Hippocampal formation (tissue), 2 donors: ENCODE data around the gene SLC22A7.
"Not testable (repeated sequence)": the region's sequence is repeated elsewhere in the genome, so short reads cannot be mapped to it uniquely, and the experiment has no call there.

Experiments
- DNase-seq, 2 donors: peaks; one replicate each; lab custom pipeline; 2025; lab: John Stamatoyannopoulos, UW

Gene SLC22A7

GRCh38 chr6:43301081-43301870 lies 3.2 kb downstream of the SLC22A7 start:
- DNase-seq: no peak

GRCh38 chr6:43302126-43302525 lies 4.1 kb downstream of the SLC22A7 start:
- DNase-seq: no peak

GRCh38 chr6:43303006-43303405 lies 4.9 kb downstream of the SLC22A7 start:
- not testable (repeated sequence) for DNase-seq

- no peak for DNase-seq
Observed at GRCh38 chr6:43303751-43304331, 5.8 kb downstream of the SLC22A7 start.

GRCh38 chr6:43304361-43304760 lies 6.3 kb downstream of the SLC22A7 start:
- no peak for DNase-seq

GRCh38 chr6:43304882-43305281 lies 6.8 kb downstream of the SLC22A7 start:
- DNase-seq: no peak

- no peak for DNase-seq
Observed at GRCh38 chr6:43306086-43306485, 8.0 kb downstream of the SLC22A7 start.

GRCh38 chr6:43307451-43308100 lies 9.5 kb downstream of the SLC22A7 start:
- no peak for DNase-seq

GRCh38 chr6:43308101-43308989 lies 10.3 kb downstream of the SLC22A7 start, which contains the start of gene CRIP3:
Gene CRIP3, minus strand, starts transcription at chr6:43308826. Its CDS starts 34 bp downstream, at chr6:43308792.
- no peak for DNase-seq

- no peak for DNase-seq
Observed at GRCh38 chr6:43308990-43309477, 11.0 kb downstream of the SLC22A7 start.

- no peak for DNase-seq
Observed at GRCh38 chr6:43310134-43310533, 12.1 kb downstream of the SLC22A7 start.

GRCh38 chr6:43310624-43311023 lies 12.6 kb downstream of the SLC22A7 start:
- no peak for DNase-seq

GRCh38 chr6:43311666-43312065 lies 13.6 kb downstream of the SLC22A7 start:
- no peak for DNase-seq

- DNase-seq: no peak
Observed at GRCh38 chr6:43313813-43314212, 15.8 kb downstream of the SLC22A7 start.

- DNase-seq: no peak
Observed at GRCh38 chr6:43318011-43318410, 20.0 kb downstream of the SLC22A7 start.

GRCh38 chr6:43325876-43326275 lies 27.8 kb downstream of the SLC22A7 start:
- DNase-seq: no peak

GRCh38 chr6:43328528-43328927 lies 30.5 kb downstream of the SLC22A7 start:
- DNase-seq: no peak

- DNase-seq: no peak
Observed at GRCh38 chr6:43331470-43331869, 33.4 kb downstream of the SLC22A7 start.

GRCh38 chr6:43331891-43332290 lies 33.8 kb downstream of the SLC22A7 start:
- DNase-seq: no peak

- no peak for DNase-seq
Observed at GRCh38 chr6:43334466-43335095, 36.5 kb downstream of the SLC22A7 start.

GRCh38 chr6:43335469-43335868 lies 37.4 kb downstream of the SLC22A7 start:
- no peak for DNase-seq
